Measurements from ENCODE around the gene MTCL3.

MTCL3 gene

GRCh38 chr6:127516662-127517273, 2.4 kb downstream of the MTCL3 start:
- no peaks in the 10 kb centered on the region for H3K36me3 Mint-ChIP-seq (ENCODE audit: low read depth)
- ATAC-seq (ENCODE audit: low read depth), result peak; percentile 41
- H3K9me3 Mint-ChIP-seq, result no peaks in the 10 kb centered on the region
- intact Hi-C loops (cut with micrococcal nuclease), result loop anchor here (1.0 to 2.0 kb wide), 3 partner anchors 32 to 250 kb away; partner anchors contain the start of genes ECHDC1 and RNF146
- peaks cover 28% of the 10 kb centered on the region for H3K4me1 Mint-ChIP-seq
- H3K27me3 Mint-ChIP-seq, result peaks cover 46% of the 10 kb centered on the region
- H3K4me3 Mint-ChIP-seq, result peak overlapping the region; percentile 86
- POLR2A ChIA-PET, result interaction anchor here (0.8 to 2.1 kb wide), 2 partner anchors 11 to 175 kb away, joined by 3 to 10 read pairs; no protein-coding TSS in a partner anchor
- no peak for DNase-seq
- TF ChIP-seq, protein P1, sequence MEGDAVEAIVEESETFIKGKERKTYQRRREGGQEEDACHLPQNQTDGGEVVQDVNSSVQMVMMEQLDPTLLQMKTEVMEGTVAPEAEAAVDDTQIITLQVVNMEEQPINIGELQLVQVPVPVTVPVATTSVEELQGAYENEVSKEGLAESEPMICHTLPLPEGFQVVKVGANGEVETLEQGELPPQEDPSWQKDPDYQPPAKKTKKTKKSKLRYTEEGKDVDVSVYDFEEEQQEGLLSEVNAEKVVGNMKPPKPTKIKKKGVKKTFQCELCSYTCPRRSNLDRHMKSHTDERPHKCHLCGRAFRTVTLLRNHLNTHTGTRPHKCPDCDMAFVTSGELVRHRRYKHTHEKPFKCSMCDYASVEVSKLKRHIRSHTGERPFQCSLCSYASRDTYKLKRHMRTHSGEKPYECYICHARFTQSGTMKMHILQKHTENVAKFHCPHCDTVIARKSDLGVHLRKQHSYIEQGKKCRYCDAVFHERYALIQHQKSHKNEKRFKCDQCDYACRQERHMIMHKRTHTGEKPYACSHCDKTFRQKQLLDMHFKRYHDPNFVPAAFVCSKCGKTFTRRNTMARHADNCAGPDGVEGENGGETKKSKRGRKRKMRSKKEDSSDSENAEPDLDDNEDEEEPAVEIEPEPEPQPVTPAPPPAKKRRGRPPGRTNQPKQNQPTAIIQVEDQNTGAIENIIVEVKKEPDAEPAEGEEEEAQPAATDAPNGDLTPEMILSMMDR (IDR thresholded peaks at IDR 0.05), result no peak
- CTCF ChIA-PET, result interaction anchor here (0.6 to 1.4 kb wide), 10 partner anchors 9 to 250 kb away, joined by 3 to 4 read pairs (median 3); partner anchors contain the start of gene RNF146
- H3K27ac Mint-ChIP-seq, result peak overlapping the region; percentile 35

- H3K4me1 Mint-ChIP-seq, result peaks cover 28% of the 10 kb centered on the region
- H3K27ac Mint-ChIP-seq, result peak overlapping the region; percentile 35
- H3K9me3 Mint-ChIP-seq, result no peaks in the 10 kb centered on the region
- ChIA-PET POLR2A (interaction anchor here (0.8 to 2.1 kb wide), 2 partner anchors 10 to 174 kb away, joined by 3 to 10 read pairs; no protein-coding TSS in a partner anchor), CTCF (interaction anchor here (0.6 to 1.4 kb wide), 9 partner anchors 8 to 219 kb away, joined by 3 to 5 read pairs (median 3); no protein-coding TSS in a partner anchor)
- intact Hi-C loops (cut with micrococcal nuclease), result loop anchor here (1.0 to 2.0 kb wide), 4 partner anchors 32 to 249 kb away; partner anchors contain the start of genes ECHDC1 and RNF146
- ATAC-seq (ENCODE audit: low read depth) (peak; percentile 81), DNase-seq (peak; percentile 62)
- TF ChIP-seq, protein P1 (IDR thresholded peaks at IDR 0.05), result no peak
- no peaks in the 10 kb centered on the region for H3K36me3 Mint-ChIP-seq (ENCODE audit: low read depth)
- H3K27me3 Mint-ChIP-seq, result peaks cover 41% of the 10 kb centered on the region
- peak overlapping the region; percentile 86 for H3K4me3 Mint-ChIP-seq
Observed at GRCh38 chr6:127515794-127516661, 3.1 kb downstream of the MTCL3 start.

DNA sequence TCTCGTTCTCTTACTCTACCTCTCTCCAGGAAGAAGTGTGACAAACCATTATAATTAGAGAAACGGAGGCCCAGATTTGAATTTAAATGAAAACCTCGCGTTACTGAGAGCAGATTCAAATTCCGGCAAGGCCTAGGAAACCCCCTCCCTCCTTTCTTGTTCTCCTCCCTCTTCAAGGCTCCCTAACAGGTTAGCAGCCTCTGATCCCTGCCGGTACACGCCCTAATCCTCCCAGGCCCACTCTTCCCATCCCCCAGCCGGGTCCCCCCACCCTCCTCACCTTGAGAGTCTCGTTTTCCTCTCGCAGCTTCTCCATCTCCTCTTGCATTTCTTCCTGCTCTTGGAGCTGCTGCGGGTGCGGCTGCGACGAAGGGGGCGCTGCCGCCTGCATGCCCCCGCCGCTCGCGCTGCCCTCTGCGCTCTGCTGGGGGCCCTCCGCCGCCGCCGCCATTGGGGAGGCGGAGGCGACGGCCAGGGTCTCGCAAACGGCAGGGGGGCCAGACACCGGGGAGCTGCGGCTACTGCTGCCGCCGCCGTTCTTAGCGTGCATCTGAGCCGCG, 3.8 kb downstream of the MTCL3 start:
- DNase-seq (no peak), ATAC-seq (ENCODE audit: low read depth) (peak; percentile 17)
- intact Hi-C loops (cut with micrococcal nuclease), result loop anchor here (2.0 kb wide), 1 partner anchor 213 kb away; no protein-coding TSS in a partner anchor
- CTCF ChIA-PET, result interaction anchor here (1.4 kb wide), 1 partner anchor 22 kb away, joined by 5 read pairs; no protein-coding TSS in a partner anchor
- POLR2A ChIA-PET, result interaction anchor here (0.9 to 2.1 kb wide), 2 partner anchors 173 to 248 kb away, joined by 3 to 10 read pairs; partner anchors contain the start of gene RNF146
- TF ChIP-seq, protein P1 (IDR thresholded peaks at IDR 0.05), result no peak
- Mint-ChIP-seq H3K36me3 (ENCODE audit: low read depth) (no peaks in the 10 kb centered on the region), H3K4me3 (peak overlapping the region; percentile 86), H3K27ac (peak overlapping the region; percentile 59), H3K9me3 (no peaks in the 10 kb centered on the region), H3K27me3 (peaks cover 39% of the 10 kb centered on the region), H3K4me1 (peaks cover 28% of the 10 kb centered on the region)

DNA sequence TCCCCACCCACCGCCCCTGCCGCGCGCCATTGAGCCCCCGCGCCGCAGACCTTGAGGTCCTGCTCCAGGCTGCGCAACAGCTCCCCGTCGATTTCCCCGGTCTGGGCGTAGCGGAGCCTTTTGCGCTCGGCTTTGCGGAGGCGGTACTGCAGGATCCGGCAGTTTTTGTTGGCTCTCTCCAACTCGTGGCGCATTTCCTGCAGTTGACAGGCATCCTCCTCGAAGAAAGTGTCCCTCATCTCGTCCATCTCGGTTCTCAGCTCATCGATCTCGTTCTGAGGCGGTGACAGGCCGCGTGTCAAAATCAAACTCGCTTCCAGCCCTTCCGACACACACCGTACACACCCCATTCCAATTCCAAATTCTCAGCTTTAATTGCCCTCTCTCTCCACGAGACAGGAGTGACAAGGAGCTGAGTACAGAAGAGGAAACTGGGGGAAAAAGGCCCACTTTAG, 4.3 kb downstream of the MTCL3 start:
- DNase-seq, result no peak
- intact Hi-C loops (cut with micrococcal nuclease), result loop anchor here (2.0 kb wide), 1 partner anchor 212 kb away; no protein-coding TSS in a partner anchor
- Mint-ChIP-seq H3K9me3 (peaks cover 2% of the 10 kb centered on the region), H3K27ac (peak overlapping the region; percentile 59), H3K27me3 (peaks cover 35% of the 10 kb centered on the region), H3K4me3 (peak overlapping the region; percentile 86), H3K36me3 (ENCODE audit: low read depth) (no peaks in the 10 kb centered on the region), H3K4me1 (peaks cover 28% of the 10 kb centered on the region)
- TF ChIP-seq, protein P1 (IDR thresholded peaks at IDR 0.05), result no peak
- CTCF ChIA-PET, result interaction anchor here (1.4 kb wide), 1 partner anchor 23 kb away, joined by 5 read pairs; no protein-coding TSS in a partner anchor
- ATAC-seq (ENCODE audit: low read depth), result no peak
- POLR2A ChIA-PET, result interaction anchor here (0.9 kb wide), 1 partner anchor 248 kb away, joined by 3 read pairs; the partner anchor contains the start of gene RNF146

Measured in activated B cell treated with CpG ODN at 0.5 μM for 24 hours (primary cell).